ENCODE measurements around the gene GABRB3. TPM values are rescaled to one million over a fixed set of nuclear protein-coding genes. Genes with fewer than 3 reads are reported as not detected.

GABRB3 gene
- total RNA-seq, 1 donor from 2014 or later: 4.8 TPM

GRCh38 chr15:26628879-26629529, 143.9 kb downstream of the GABRB3 start:
- peak; percentile 56 for DNase-seq

- no peak for DNase-seq
Observed at GRCh38 chr15:26628071-26628470, 144.8 kb downstream of the GABRB3 start.

- DNase-seq: no peak
Observed at GRCh38 chr15:26624128-26624527, 148.7 kb downstream of the GABRB3 start.

- no peak for DNase-seq
Observed at GRCh38 chr15:26623071-26623470, 149.8 kb downstream of the GABRB3 start.

- DNase-seq: no peak
Observed at GRCh38 chr15:26621816-26622215, 151.1 kb downstream of the GABRB3 start.

- no peak for DNase-seq
Observed at GRCh38 chr15:26620528-26621458, 152.1 kb downstream of the GABRB3 start.

- no peak for DNase-seq
Observed at GRCh38 chr15:26615927-26616302, 157.0 kb downstream of the GABRB3 start.

- no peak for DNase-seq
Observed at GRCh38 chr15:26615188-26615926, 157.5 kb downstream of the GABRB3 start.

GRCh38 chr15:26614734-26615133, 158.1 kb downstream of the GABRB3 start:
- DNase-seq: no peak

- no peak for DNase-seq
Observed at GRCh38 chr15:26598704-26599103, 174.2 kb downstream of the GABRB3 start.

- no peak for DNase-seq
Observed at GRCh38 chr15:26595611-26596010, 177.3 kb downstream of the GABRB3 start.

- no peak for DNase-seq
Observed at GRCh38 chr15:26590676-26591075, 182.2 kb downstream of the GABRB3 start.

- no peak for DNase-seq
Observed at GRCh38 chr15:26582840-26583239, 190.0 kb downstream of the GABRB3 start.

GRCh38 chr15:26580943-26581342, 191.9 kb downstream of the GABRB3 start:
- DNase-seq: no peak

- peak; percentile 11 for DNase-seq
Observed at GRCh38 chr15:26572602-26573350, 200.1 kb downstream of the GABRB3 start.

GRCh38 chr15:26571346-26571745, 201.5 kb downstream of the GABRB3 start:
- DNase-seq: no peak

GRCh38 chr15:26565542-26565941, 207.3 kb downstream of the GABRB3 start:
- peak; percentile 44 for DNase-seq

GRCh38 chr15:26564361-26564760, 208.5 kb downstream of the GABRB3 start:
- DNase-seq: no peak

- DNase-seq: peak; percentile 62
Observed at GRCh38 chr15:26562336-26562735, 210.5 kb downstream of the GABRB3 start.

GRCh38 chr15:26561896-26562295, 211.0 kb downstream of the GABRB3 start:
- DNase-seq: peak; percentile 75

GRCh38 chr15:26561130-26561529, 211.7 kb downstream of the GABRB3 start:
- no peak for DNase-seq

GRCh38 chr15:26555898-26556297, 217.0 kb downstream of the GABRB3 start:
- DNase-seq: no peak
